GM13977 (cell line): ENCODE results near the gene BICRA.
A peak's percentile ranks its signal among the peaks of the same experiment; 100 is the strongest.
"Not testable (repeated sequence)": the region's sequence is repeated elsewhere in the genome, so short reads cannot be mapped to it uniquely, and the experiment has no call there.

ENCODE experiments used
- DNase-seq: peaks from one replicate; pipeline ENCODE4 v3.0.0; 2012; ENCODE audit warnings: low spot score
- CTCF ChIP-seq: IDR thresholded peaks from 2 replicates; pipeline ENCODE4 v1.5.1; 2012; ENCODE audit warnings: mild to moderate bottlenecking, control low read depth; ENCODE audit not compliant: insufficient read depth; ENCODE audit errors: extremely low read depth, missing control alignments
- in situ Hi-C: fragments of 300-500 bp; cut with MboI; formaldehyde crosslinking; loops from one replicate; pipeline ENCODE4 v1.12.0; 2022; ENCODE audit warnings: low sequenced_read_pairs, low pct_unique_long_range_greater_than_20kb, mixed read lengths, inconsistent platforms; ENCODE audit not compliant: unreplicated experiment

BICRA gene

GRCh38 chr19:47704656-47705055, 95.7 kb downstream of the BICRA start:
- in situ Hi-C loops = no loop called here
- no peak for DNase-seq
- TF ChIP-seq CTCF = no peak

- in situ Hi-C loops = no loop called here
- peak; percentile 87 for TF ChIP-seq CTCF
- peak; percentile 82 for DNase-seq
Measured at GRCh38 chr19:47707135-47707925, 98.4 kb downstream of the BICRA start.

GRCh38 chr19:47711652-47712242, 102.8 kb downstream of the BICRA start:
- DNase-seq = peak; percentile 5
- in situ Hi-C loops = no loop called here
- TF ChIP-seq CTCF = no peak

GRCh38 chr19:47713046-47714021, 104.4 kb downstream of the BICRA start, which contains the start of gene EHD2:
Gene EHD2, plus strand, starts transcription at chr19:47713422. Its CDS starts 3,191 bp downstream, at chr19:47716613.
- in situ Hi-C loops = no loop called here
- peak; percentile 64 for TF ChIP-seq CTCF
- peak; percentile 72 for DNase-seq

GRCh38 chr19:47714339-47714738, 105.4 kb downstream of the BICRA start:
- no peak for DNase-seq
- in situ Hi-C loops = no loop called here
- TF ChIP-seq CTCF = no peak

GRCh38 chr19:47714855-47715254, 105.9 kb downstream of the BICRA start:
- in situ Hi-C loops, DNase-seq: not testable (repeated sequence)
